ENCODE results near the gene SUB1. TPM values are rescaled to one million over a fixed set of nuclear protein-coding genes. Genes with fewer than 3 reads are reported as not detected.

The SUB1 gene
- total and polyA plus RNA-seq, 4 donors = 126 to 234 (median 155) TPM

GRCh38 chr5:32589942-32590869 is 4.8 kb downstream of the SUB1 start:
- DNase-seq (peak in 2 of 3 donors; percentile 75 to 77), ATAC-seq (ENCODE audit: insufficient read depth, low FRiP score) (no peak)
- H3K9ac ChIP-seq (ENCODE audit: insufficient read depth in 1 of 2, low read length in 2 of 2) = no peak overlapping the region
- no peaks in the 10 kb centered on the region for H3K27me3 ChIP-seq (ENCODE audit: control insufficient read depth in 3 of 3, insufficient read depth in 3 of 3, low read length in 2 of 3)
- H3K4me1 ChIP-seq (ENCODE audit: control insufficient read depth in 5 of 5, insufficient read depth in 5 of 5, low read length in 5 of 5) = peaks cover 0 to 13% (median 7%) of the 10 kb centered on the region in 5 donors
- peak; percentile 55 for TF ChIP-seq CTCF (IDR thresholded peaks at IDR 0.05; ENCODE audit: control extremely low read depth, extremely low read depth)
- H3K36me3 ChIP-seq (ENCODE audit: control insufficient read depth in 4 of 4, insufficient read depth in 4 of 4, low read length in 4 of 4) = peaks cover 15 to 45% (median 20%) of the 10 kb centered on the region in 4 donors
- 82 to 85% methylated on average over 15 of the region's 15 CpGs for WGBS, 2 donors
- H3K27ac ChIP-seq (ENCODE audit: low read depth in 1 of 2, low read length in 1 of 2) = no peak overlapping the region
- H3K9me3 ChIP-seq (ENCODE audit: control insufficient read depth in 4 of 4, insufficient read depth in 3 of 4, low read length in 3 of 4) = no peaks in the 10 kb centered on the region
- H3K4me3 ChIP-seq = no peak overlapping the region

- H3K27ac ChIP-seq (ENCODE audit: low read depth in 1 of 2, low read length in 1 of 2) = no peak overlapping the region
- ATAC-seq (ENCODE audit: insufficient read depth, low FRiP score) (no peak), DNase-seq (no peak)
- H3K4me3 ChIP-seq = no peak overlapping the region
- H3K36me3 ChIP-seq (ENCODE audit: control insufficient read depth in 4 of 4, insufficient read depth in 4 of 4, low read length in 4 of 4) = peaks cover 17 to 57% (median 29%) of the 10 kb centered on the region in 4 donors
- no peaks in the 10 kb centered on the region for H3K27me3 ChIP-seq (ENCODE audit: control insufficient read depth in 3 of 3, insufficient read depth in 3 of 3, low read length in 2 of 3)
- TF ChIP-seq CTCF (IDR thresholded peaks at IDR 0.05; ENCODE audit: control extremely low read depth, extremely low read depth) = no peak
- H3K4me1 ChIP-seq (ENCODE audit: control insufficient read depth in 5 of 5, insufficient read depth in 5 of 5, low read length in 5 of 5) = peaks cover 0 to 13% (median 3%) of the 10 kb centered on the region in 5 donors
- no peak overlapping the region for H3K9ac ChIP-seq (ENCODE audit: insufficient read depth in 1 of 2, low read length in 2 of 2)
- WGBS, 2 donors = 39 to 66% methylated on average over 2 of the region's 2 CpGs
- H3K9me3 ChIP-seq (ENCODE audit: control insufficient read depth in 4 of 4, insufficient read depth in 3 of 4, low read length in 3 of 4) = no peaks in the 10 kb centered on the region
These were observed 9.8 kb downstream of the SUB1 start for GRCh38 chr5:32595118-32595517.

GRCh38 chr5:32597041-32597629 is 11.8 kb downstream of the SUB1 start:
- no peak overlapping the region for H3K4me3 ChIP-seq
- no peaks in the 10 kb centered on the region for H3K9me3 ChIP-seq (ENCODE audit: control insufficient read depth in 4 of 4, insufficient read depth in 3 of 4, low read length in 3 of 4)
- H3K9ac ChIP-seq (ENCODE audit: insufficient read depth in 1 of 2, low read length in 2 of 2) = no peak overlapping the region
- no peak for TF ChIP-seq CTCF (IDR thresholded peaks at IDR 0.05; ENCODE audit: control extremely low read depth, extremely low read depth)
- DNase-seq = peak in 1 of 3 donors; percentile 29
- H3K27ac ChIP-seq (ENCODE audit: low read depth in 1 of 2, low read length in 1 of 2) = no peak overlapping the region
- no peaks in the 10 kb centered on the region for H3K27me3 ChIP-seq (ENCODE audit: control insufficient read depth in 3 of 3, insufficient read depth in 3 of 3, low read length in 2 of 3)
- peaks cover 0 to 12% (median 3%) of the 10 kb centered on the region in 5 donors for H3K4me1 ChIP-seq (ENCODE audit: control insufficient read depth in 5 of 5, insufficient read depth in 5 of 5, low read length in 5 of 5)
- WGBS, 2 donors = 11 to 21% methylated on average over 2 of the region's 2 CpGs
- no peak for ATAC-seq (ENCODE audit: insufficient read depth, low FRiP score)
- peaks cover 12 to 55% (median 24%) of the 10 kb centered on the region in 4 donors for H3K36me3 ChIP-seq (ENCODE audit: control insufficient read depth in 4 of 4, insufficient read depth in 4 of 4, low read length in 4 of 4)

Data from lung (tissue), 12 donors.